Astrocyte (in vitro differentiated cells and primary cell): ENCODE data around the gene PDE11A. TPM values are rescaled to one million over a fixed set of nuclear protein-coding genes. Genes with fewer than 3 reads are reported as not detected.

Experiments used
- DNase-seq: peaks from one replicate; pipeline ENCODE4 v3.0.0-alpha.2; 2010; ENCODE audit warnings: low read depth
- FAIRE-seq: peaks from 2 replicates; lab custom pipeline; 2011; peaks lifted over from hg19 to GRCh38; lab: Jason Lieb, UNC
- H2AFZ ChIP-seq: 2 replicates; pipeline ENCODE4 v1.6.0; 2012; ENCODE audit warnings: low read depth, low read length, inconsistent platforms
- H3K27ac ChIP-seq: 2 replicates; pipeline ENCODE4 v1.5.1; 2011; ENCODE audit warnings: low read depth, low read length, inconsistent platforms
- H3K27me3 ChIP-seq: 2 replicates; pipeline ENCODE4 v1.6.0; 2011; ENCODE audit warnings: low read length, inconsistent platforms; ENCODE audit not compliant: insufficient read depth
- H3K36me3 ChIP-seq: 2 replicates; pipeline ENCODE4 v1.5.1; 2011; ENCODE audit warnings: low read length, inconsistent platforms; ENCODE audit not compliant: insufficient read depth
- H3K4me1 ChIP-seq: 2 replicates; pipeline ENCODE4 v1.5.1; 2011; ENCODE audit warnings: low read length, inconsistent platforms; ENCODE audit not compliant: insufficient read depth
- H3K4me2 ChIP-seq: 2 replicates; pipeline ENCODE4 v1.6.0; 2012; ENCODE audit warnings: low read length, inconsistent platforms
- H3K4me3 ChIP-seq: 2 replicates; pipeline ENCODE4 v1.5.1; 2011; ENCODE audit warnings: low read depth, mild to moderate bottlenecking, low read length, inconsistent platforms; ENCODE audit not compliant: insufficient read depth
- H3K79me2 ChIP-seq: 2 replicates; pipeline ENCODE4 v1.6.0; 2012; ENCODE audit warnings: mild to moderate bottlenecking, low read length, inconsistent platforms; ENCODE audit not compliant: insufficient read depth
- H3K9ac ChIP-seq: 2 replicates; pipeline ENCODE4 v1.6.0; 2012; ENCODE audit warnings: mild to moderate bottlenecking, low read length, inconsistent platforms
- H3K9me3 ChIP-seq: 2 replicates; pipeline ENCODE4 v1.5.1; 2012; ENCODE audit warnings: low read depth, mild to moderate bottlenecking, low read length, inconsistent platforms; ENCODE audit not compliant: insufficient read depth
- H4K20me1 ChIP-seq: 2 replicates; pipeline ENCODE4 v1.6.0; 2012; ENCODE audit warnings: low read length, inconsistent platforms; ENCODE audit not compliant: insufficient read depth
- H3K27ac Mint-ChIP-seq: one replicate; pipeline ENCODE4 v1.8.0; 2021; ENCODE audit warnings: mild to moderate bottlenecking, mixed read lengths; ENCODE audit not compliant: unreplicated experiment
- H3K27me3 Mint-ChIP-seq: one replicate; pipeline ENCODE4 v1.8.0; 2021; ENCODE audit warnings: low read depth, mixed read lengths; ENCODE audit not compliant: unreplicated experiment
- H3K36me3 Mint-ChIP-seq: one replicate; pipeline ENCODE4 v1.8.0; 2021; ENCODE audit warnings: low read depth, mixed read lengths; ENCODE audit not compliant: unreplicated experiment
- H3K4me1 Mint-ChIP-seq: one replicate; pipeline ENCODE4 v1.8.0; 2021; ENCODE audit warnings: low read depth, mixed read lengths; ENCODE audit not compliant: unreplicated experiment
- H3K4me3 Mint-ChIP-seq: one replicate; pipeline ENCODE4 v1.8.0; 2021; ENCODE audit warnings: mild to moderate bottlenecking, moderate library complexity, mixed read lengths; ENCODE audit not compliant: unreplicated experiment
- H3K9me3 Mint-ChIP-seq: one replicate; pipeline ENCODE4 v1.8.0; 2021; ENCODE audit warnings: mild to moderate bottlenecking, mixed read lengths; ENCODE audit not compliant: unreplicated experiment
- CTCF ChIP-seq: IDR thresholded peaks from 2 replicates; pipeline ENCODE4 v1.5.1; 2011; ENCODE audit warnings: low read depth, mild to moderate bottlenecking, inconsistent platforms, low read length, moderate library complexity; ENCODE audit not compliant: insufficient read depth
- EZH2 ChIP-seq: IDR thresholded peaks from 2 replicates; pipeline ENCODE4 v1.6.1; 2012; ENCODE audit warnings: mild to moderate bottlenecking, low read length, inconsistent platforms; ENCODE audit not compliant: insufficient read depth
- total RNA-seq: library from RNA; stranded (reverse); gene quantifications from 2 replicates; pipeline ENCODE4 v1.2.1, GENCODE V29; 2021

PDE11A gene
- total RNA-seq, 1 donor from 2014 or later = 0.45 TPM

- Histone ChIP-seq H3K79me2 (no peaks in the 10 kb centered on the region), H3K4me2 (peak overlapping the region; percentile 75), H3K27ac (peak overlapping the region; percentile 11), H4K20me1 (no peaks in the 10 kb centered on the region), H3K27me3 (peaks cover 2% of the 10 kb centered on the region), H3K4me1 (no peaks in the 10 kb centered on the region), H3K36me3 (no peaks in the 10 kb centered on the region), H3K9me3 (no peaks in the 10 kb centered on the region), H3K9ac (no peak overlapping the region), H2AFZ (no peak overlapping the region), H3K4me3 (peak overlapping the region; percentile 1)
- Mint-ChIP-seq H3K27ac (no peak overlapping the region), H3K4me3 (no peak overlapping the region), H3K27me3 (no peaks in the 10 kb centered on the region), H3K9me3 (peaks cover 2% of the 10 kb centered on the region), H3K4me1 (peaks cover 9% of the 10 kb centered on the region), H3K36me3 (no peaks in the 10 kb centered on the region)
- TF ChIP-seq CTCF (no peak), EZH2 (no peak)
- FAIRE-seq (no peak), DNase-seq (no peak)
Observed at GRCh38 chr2:177784745-177785067, 287.9 kb downstream of the PDE11A start.

GRCh38 chr2:177783835-177784744 lies 288.5 kb downstream of the PDE11A start:
- Histone ChIP-seq H3K36me3 (no peaks in the 10 kb centered on the region), H3K9me3 (no peaks in the 10 kb centered on the region), H3K4me3 (peak overlapping the region; percentile 1), H3K79me2 (no peaks in the 10 kb centered on the region), H2AFZ (no peak overlapping the region), H3K27me3 (peaks cover 2% of the 10 kb centered on the region), H3K4me2 (peak overlapping the region; percentile 75), H4K20me1 (no peaks in the 10 kb centered on the region), H3K4me1 (no peaks in the 10 kb centered on the region), H3K27ac (peak overlapping the region; percentile 11), H3K9ac (peak overlapping the region; percentile 18)
- Mint-ChIP-seq H3K4me1 (peaks cover 9% of the 10 kb centered on the region), H3K9me3 (peaks cover 2% of the 10 kb centered on the region), H3K27ac (no peak overlapping the region), H3K27me3 (no peaks in the 10 kb centered on the region), H3K4me3 (no peak overlapping the region), H3K36me3 (no peaks in the 10 kb centered on the region)
- peak; percentile 23 for FAIRE-seq
- TF ChIP-seq EZH2 = no peak
- no peak for TF ChIP-seq CTCF
- DNase-seq = peak; percentile 96

- Histone ChIP-seq H4K20me1 (no peaks in the 10 kb centered on the region), H3K79me2 (no peaks in the 10 kb centered on the region), H3K4me1 (no peaks in the 10 kb centered on the region), H3K9me3 (no peaks in the 10 kb centered on the region), H3K36me3 (no peaks in the 10 kb centered on the region), H3K9ac (no peak overlapping the region), H3K4me3 (no peak overlapping the region), H3K27me3 (peaks cover 2% of the 10 kb centered on the region), H2AFZ (no peak overlapping the region), H3K4me2 (no peak overlapping the region), H3K27ac (no peak overlapping the region)
- peaks cover 2% of the 10 kb centered on the region for H3K9me3 Mint-ChIP-seq
- peak; percentile 57 for DNase-seq
- H3K4me1 Mint-ChIP-seq = peaks cover 9% of the 10 kb centered on the region
- H3K27ac Mint-ChIP-seq = no peak overlapping the region
- no peaks in the 10 kb centered on the region for H3K27me3 Mint-ChIP-seq
- TF ChIP-seq EZH2 (no peak), CTCF (no peak)
- no peak for FAIRE-seq
- H3K36me3 Mint-ChIP-seq = no peaks in the 10 kb centered on the region
- no peak overlapping the region for H3K4me3 Mint-ChIP-seq
Observed at GRCh38 chr2:177783091-177783490, 289.5 kb downstream of the PDE11A start.
